Keratinocyte (primary cell): ENCODE data around the gene GFAP. TPM values are rescaled to one million over a fixed set of nuclear protein-coding genes. Genes with fewer than 3 reads are reported as not detected.

ENCODE experiments used
- DNase-seq: peaks from one replicate; pipeline ENCODE4 v3.0.0-alpha.2; 2011; ENCODE audit warnings: low read depth, missing footprints, low spot score
- FAIRE-seq: peaks from 2 replicates; lab custom pipeline; 2011; peaks lifted over from hg19 to GRCh38; lab: Jason Lieb, UNC
- H2AFZ ChIP-seq: 2 replicates; pipeline ENCODE4 v1.6.0; 2012; ENCODE audit warnings: low read length, control low read depth, inconsistent platforms; ENCODE audit not compliant: control insufficient read depth
- H3K27ac ChIP-seq: 2 replicates; pipeline ENCODE4 v1.5.1; 2011; ENCODE audit warnings: low read length; ENCODE audit not compliant: control insufficient read depth, insufficient read depth
- H3K27me3 ChIP-seq: 3 replicates; pipeline ENCODE4 v1.6.0; 2011; ENCODE audit warnings: low read length; ENCODE audit not compliant: control insufficient read depth, insufficient read depth; ENCODE audit errors: extremely low read depth
- H3K36me3 ChIP-seq, 2 experiments: 2 replicates in 1 of 2; 3 replicates in 1 of 2; pipeline ENCODE4 v1.5.1; 2011; ENCODE audit warnings: low read length in 2 of 2, mild to moderate bottlenecking in 1 of 2; ENCODE audit not compliant: control insufficient read depth in 2 of 2, insufficient read depth in 2 of 2; ENCODE audit errors: extremely low read depth in 1 of 2
- H3K4me1 ChIP-seq: 3 replicates; pipeline ENCODE4 v1.5.1; 2011; ENCODE audit warnings: low read length; ENCODE audit not compliant: control insufficient read depth, insufficient read depth; ENCODE audit errors: extremely low read depth
- H3K4me2 ChIP-seq: 3 replicates; pipeline ENCODE4 v1.6.0; 2011; ENCODE audit warnings: low read depth, low read length; ENCODE audit not compliant: control insufficient read depth, insufficient read depth; ENCODE audit errors: extremely low read depth
- H3K4me3 ChIP-seq, 3 experiments: fragments of 200-600 bp in 1 of 3; sonication (generic) in 1 of 3; 2 replicates in 2 of 3; 3 replicates in 1 of 3; pipeline ENCODE4 v1.5.1; 2011 to 2016; ENCODE audit warnings: low read length in 3 of 3, mild to moderate bottlenecking in 3 of 3, control low read depth in 2 of 3, inconsistent platforms in 1 of 3, low read depth in 1 of 3, mixed read lengths in 1 of 3, mixed run types in 1 of 3, moderate library complexity in 1 of 3; ENCODE audit not compliant: control insufficient read depth in 2 of 3, insufficient read depth in 2 of 3; ENCODE audit errors: extremely low read depth in 1 of 3
- H3K79me2 ChIP-seq: 2 replicates; pipeline ENCODE4 v1.6.0; 2012; ENCODE audit warnings: low read length; ENCODE audit not compliant: control insufficient read depth, insufficient read depth
- H3K9ac ChIP-seq: 3 replicates; pipeline ENCODE4 v1.6.0; 2011; ENCODE audit warnings: low read length; ENCODE audit not compliant: control insufficient read depth, insufficient read depth; ENCODE audit errors: extremely low read depth
- H3K9me1 ChIP-seq: 3 replicates; pipeline ENCODE4 v1.6.0; 2011; ENCODE audit warnings: low read length; ENCODE audit not compliant: control insufficient read depth, insufficient read depth; ENCODE audit errors: extremely low read depth
- H3K9me3 ChIP-seq: 2 replicates; pipeline ENCODE4 v1.5.1; 2012; ENCODE audit warnings: low read depth, low read length; ENCODE audit not compliant: control insufficient read depth
- H4K20me1 ChIP-seq: 3 replicates; pipeline ENCODE4 v1.6.0; 2011; ENCODE audit warnings: low read length; ENCODE audit not compliant: control insufficient read depth, insufficient read depth; ENCODE audit errors: extremely low read depth
- EZH2 ChIP-seq: IDR thresholded peaks from one replicate; pipeline ENCODE4 v1.6.1; 2012; ENCODE audit warnings: inconsistent platforms, mild to moderate bottlenecking, low read length, moderate library complexity
- dilution Hi-C: fragments of 300-500 bp; cut with MboI; formaldehyde crosslinking; loops from one replicate; pipeline ENCODE4 v1.7.0; 2020; ENCODE audit warnings: low sequenced_read_pairs; ENCODE audit not compliant: extremely low pct_ligation_motif_present
- polyA plus RNA-seq, 5 experiments: library from polyadenylated mRNA; depleted of rRNA in 3 of 5; stranded (reverse) in 3 of 5; stranded (forward) in 1 of 5; unstranded in 1 of 5; fragments of >200 nt; gene quantifications; 1 replicate in 1 of 5; 2 replicates in 3 of 5; 3 replicates in 1 of 5; pipeline versions ENCODE4 v1.2.1 to v1.2.3, GENCODE V29; 2011 to 2012; ENCODE audit warnings: missing spikeins in 2 of 5, low read depth in 1 of 5, low replicate concordance in 1 of 5
- TF ChIP-seq, protein P1 (sequence below), 3 experiments: IDR thresholded peaks in 1 of 3; conservative IDR thresholded peaks in 1 of 3; optimal IDR thresholded peaks in 1 of 3; 2 replicates in 2 of 3; 3 replicates in 1 of 3; pipeline versions ENCODE3 to v1.5.1; 2011; ENCODE audit warnings: low read length in 3 of 3, mild to moderate bottlenecking in 3 of 3, moderate library complexity in 2 of 3, control low read depth in 1 of 3, inconsistent platforms in 1 of 3; ENCODE audit not compliant: insufficient read depth in 2 of 3; ENCODE audit errors: extremely low read depth in 1 of 3

GFAP gene
- polyA plus RNA-seq, 1 donor (not counting 4 experiments of a cell fraction or from before 2014, with no cell fraction given), result 0.14 TPM

DNA sequence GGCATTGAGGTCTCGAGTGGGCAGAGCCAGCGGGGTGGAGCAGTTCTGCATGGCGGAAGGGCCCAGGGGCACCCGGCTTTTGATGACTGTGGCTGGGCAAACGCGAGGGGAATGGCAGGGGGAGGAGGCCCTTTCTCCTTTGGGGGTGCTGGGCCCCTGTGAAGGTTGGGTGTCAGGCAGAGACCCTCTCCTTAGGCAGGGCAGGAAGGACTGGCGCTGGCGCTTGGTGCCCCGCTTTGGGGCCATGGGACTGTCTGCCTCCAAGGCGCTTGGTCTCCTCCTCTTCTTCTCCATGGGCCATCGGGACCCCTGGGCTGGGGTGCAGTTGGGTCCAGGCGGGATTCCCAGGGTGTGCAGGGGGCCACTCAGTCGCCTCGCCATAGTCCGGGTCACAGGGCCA, 12.8 kb upstream of the GFAP start:
- H3K27me3 ChIP-seq, result no peaks in the 10 kb centered on the region
- peaks cover 2 to 65% of the 10 kb centered on the region in 2 experiments for H3K36me3 ChIP-seq
- H3K27ac ChIP-seq, result no peak overlapping the region
- H3K4me2 ChIP-seq, result no peak overlapping the region
- no peaks in the 10 kb centered on the region for H3K9me1 ChIP-seq
- DNase-seq (no peak), FAIRE-seq (no peak)
- H3K9ac ChIP-seq, result no peak overlapping the region
- no peaks in the 10 kb centered on the region for H3K9me3 ChIP-seq
- H3K4me1 ChIP-seq, result no peaks in the 10 kb centered on the region
- TF ChIP-seq, protein P1, sequence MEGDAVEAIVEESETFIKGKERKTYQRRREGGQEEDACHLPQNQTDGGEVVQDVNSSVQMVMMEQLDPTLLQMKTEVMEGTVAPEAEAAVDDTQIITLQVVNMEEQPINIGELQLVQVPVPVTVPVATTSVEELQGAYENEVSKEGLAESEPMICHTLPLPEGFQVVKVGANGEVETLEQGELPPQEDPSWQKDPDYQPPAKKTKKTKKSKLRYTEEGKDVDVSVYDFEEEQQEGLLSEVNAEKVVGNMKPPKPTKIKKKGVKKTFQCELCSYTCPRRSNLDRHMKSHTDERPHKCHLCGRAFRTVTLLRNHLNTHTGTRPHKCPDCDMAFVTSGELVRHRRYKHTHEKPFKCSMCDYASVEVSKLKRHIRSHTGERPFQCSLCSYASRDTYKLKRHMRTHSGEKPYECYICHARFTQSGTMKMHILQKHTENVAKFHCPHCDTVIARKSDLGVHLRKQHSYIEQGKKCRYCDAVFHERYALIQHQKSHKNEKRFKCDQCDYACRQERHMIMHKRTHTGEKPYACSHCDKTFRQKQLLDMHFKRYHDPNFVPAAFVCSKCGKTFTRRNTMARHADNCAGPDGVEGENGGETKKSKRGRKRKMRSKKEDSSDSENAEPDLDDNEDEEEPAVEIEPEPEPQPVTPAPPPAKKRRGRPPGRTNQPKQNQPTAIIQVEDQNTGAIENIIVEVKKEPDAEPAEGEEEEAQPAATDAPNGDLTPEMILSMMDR (optimal IDR thresholded peaks at IDR 0.05 in 1 of 3, IDR thresholded peaks at IDR 0.05 in 1 of 3, conservative IDR thresholded peaks at IDR 0.05 in 1 of 3; ENCODE audit: extremely low read depth in 1 of 3, insufficient read depth in 2 of 3, low read length in 3 of 3), result no peak
- TF ChIP-seq EZH2, result no peak
- H2AFZ ChIP-seq, result no peak overlapping the region
- dilution Hi-C loops, result no loop called here
- H3K4me3 ChIP-seq, result no peak overlapping the region
- no peaks in the 10 kb centered on the region for H4K20me1 ChIP-seq
- H3K79me2 ChIP-seq, result no peaks in the 10 kb centered on the region

DNA sequence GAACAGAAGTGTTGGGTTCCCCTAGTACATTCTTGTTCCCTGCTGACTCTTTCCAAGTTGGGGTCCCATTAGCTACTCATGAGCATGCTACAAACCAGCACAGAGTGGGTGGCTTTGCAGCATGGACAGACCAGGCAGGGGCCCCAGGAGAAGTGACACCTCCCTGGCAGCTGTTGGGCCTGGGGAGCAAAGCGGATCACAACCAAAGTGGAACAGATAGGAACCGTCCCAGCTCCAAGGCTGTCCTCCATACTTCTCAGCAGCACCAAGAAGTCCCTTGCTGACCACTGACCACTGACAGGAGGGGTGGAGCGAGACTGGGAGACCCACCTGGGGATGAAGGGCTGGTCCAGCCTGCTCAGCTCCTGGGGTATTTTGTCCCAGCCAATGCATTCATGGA, 12.4 kb upstream of the GFAP start:
- Histone ChIP-seq H3K4me1 (no peaks in the 10 kb centered on the region), H3K4me3 (no peak overlapping the region), H3K27ac (no peak overlapping the region), H3K9ac (no peak overlapping the region), H2AFZ (no peak overlapping the region), H4K20me1 (no peaks in the 10 kb centered on the region), H3K36me3 (peaks cover 2 to 61% of the 10 kb centered on the region in 2 experiments), H3K4me2 (no peak overlapping the region), H3K79me2 (no peaks in the 10 kb centered on the region), H3K9me3 (no peaks in the 10 kb centered on the region), H3K27me3 (no peaks in the 10 kb centered on the region), H3K9me1 (no peaks in the 10 kb centered on the region)
- no peak for FAIRE-seq
- no peak for DNase-seq
- dilution Hi-C loops, result no loop called here
- no peak for TF ChIP-seq EZH2
- TF ChIP-seq, protein P1 (optimal IDR thresholded peaks at IDR 0.05 in 1 of 3, IDR thresholded peaks at IDR 0.05 in 1 of 3, conservative IDR thresholded peaks at IDR 0.05 in 1 of 3; ENCODE audit: extremely low read depth in 1 of 3, insufficient read depth in 2 of 3, low read length in 3 of 3), result no peak
